HTR-8/SVneo (cell line): ENCODE data around the gene FAM47E.
"Not testable (repeated sequence)": the region's sequence is repeated elsewhere in the genome, so short reads cannot be mapped to it uniquely, and the experiment has no call there.

Experiments
- DNase-seq: peaks from one replicate; pipeline ENCODE4 v3.0.0; 2011; ENCODE audit warnings: low spot score, mixed read lengths; ENCODE audit not compliant: insufficient read length
- FAIRE-seq: peaks from 2 replicates; lab custom pipeline; 2011; peaks lifted over from hg19 to GRCh38; lab: Jason Lieb, UNC

Gene FAM47E

DNA sequence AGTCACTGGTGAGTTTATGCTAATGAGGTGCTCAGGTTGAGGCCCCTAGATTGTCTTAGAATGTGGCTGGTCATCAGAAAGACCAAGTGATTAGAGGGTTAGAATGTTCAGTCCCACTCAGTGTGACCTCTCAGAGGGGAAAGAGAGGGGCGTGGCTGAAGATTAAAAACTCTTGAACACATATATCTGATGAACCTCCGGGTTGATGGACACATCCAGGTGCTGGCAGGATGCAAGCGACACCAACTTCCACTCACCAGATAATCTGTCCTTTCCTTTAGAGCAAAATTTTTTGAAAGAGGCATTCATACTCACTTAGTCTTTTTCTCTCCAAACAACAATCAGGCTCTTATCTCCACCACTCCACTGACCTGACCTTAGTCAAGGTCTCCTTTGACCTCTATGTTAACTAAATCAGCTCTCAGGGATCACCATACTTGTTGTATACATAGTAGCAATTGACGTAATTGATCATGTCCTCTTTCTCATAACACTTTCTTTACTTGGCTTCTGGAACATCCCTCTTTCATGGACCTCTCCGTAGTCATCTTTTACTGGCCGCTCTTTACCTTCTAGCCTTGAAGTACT is 14.2 kb downstream of the FAM47E start:
- no peak for FAIRE-seq

DNA sequence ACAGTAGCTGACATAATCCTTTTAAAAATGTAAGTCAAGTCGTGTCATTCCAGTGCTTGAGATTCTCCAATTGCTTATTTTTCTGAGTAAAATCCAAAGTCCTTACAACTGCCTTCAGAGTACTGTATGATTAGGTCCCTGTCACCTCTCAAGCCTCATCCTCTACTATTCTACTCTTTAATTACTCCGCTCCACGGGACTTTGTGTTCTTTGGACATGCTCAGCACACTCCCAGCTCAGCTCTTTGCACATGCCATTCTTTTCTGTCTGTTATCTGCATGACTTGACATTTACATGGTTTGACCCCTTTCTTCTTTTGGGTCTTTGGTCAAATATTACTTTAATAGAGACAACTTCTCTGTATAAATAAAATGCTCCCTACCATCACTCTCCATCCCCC is 15.1 kb downstream of the FAM47E start:
- no peak for FAIRE-seq
- DNase-seq: no peak

More for the DNA sequence above, 14.2 kb downstream of the FAM47E start:
- DNase-seq: no peak

DNA sequence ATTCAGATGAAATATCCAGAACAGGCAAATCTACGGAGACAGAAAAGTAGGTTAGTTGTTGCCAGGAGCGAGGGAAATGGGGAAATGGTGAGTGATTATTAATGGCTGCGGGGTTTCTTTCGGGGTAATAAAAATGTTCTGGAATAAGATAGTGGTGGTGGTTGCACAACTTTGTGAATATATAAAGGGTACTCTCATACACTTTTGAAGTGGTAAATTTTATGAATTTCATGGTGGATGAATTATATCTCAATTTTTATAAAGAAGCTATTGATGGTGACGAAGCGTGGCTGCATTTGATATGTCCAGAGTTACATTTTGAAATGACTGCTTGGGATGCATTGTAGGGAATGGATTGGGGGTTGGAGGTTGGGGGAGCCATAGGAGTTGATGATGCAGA is 16.3 kb downstream of the FAM47E start:
- FAIRE-seq: no peak

DNA sequence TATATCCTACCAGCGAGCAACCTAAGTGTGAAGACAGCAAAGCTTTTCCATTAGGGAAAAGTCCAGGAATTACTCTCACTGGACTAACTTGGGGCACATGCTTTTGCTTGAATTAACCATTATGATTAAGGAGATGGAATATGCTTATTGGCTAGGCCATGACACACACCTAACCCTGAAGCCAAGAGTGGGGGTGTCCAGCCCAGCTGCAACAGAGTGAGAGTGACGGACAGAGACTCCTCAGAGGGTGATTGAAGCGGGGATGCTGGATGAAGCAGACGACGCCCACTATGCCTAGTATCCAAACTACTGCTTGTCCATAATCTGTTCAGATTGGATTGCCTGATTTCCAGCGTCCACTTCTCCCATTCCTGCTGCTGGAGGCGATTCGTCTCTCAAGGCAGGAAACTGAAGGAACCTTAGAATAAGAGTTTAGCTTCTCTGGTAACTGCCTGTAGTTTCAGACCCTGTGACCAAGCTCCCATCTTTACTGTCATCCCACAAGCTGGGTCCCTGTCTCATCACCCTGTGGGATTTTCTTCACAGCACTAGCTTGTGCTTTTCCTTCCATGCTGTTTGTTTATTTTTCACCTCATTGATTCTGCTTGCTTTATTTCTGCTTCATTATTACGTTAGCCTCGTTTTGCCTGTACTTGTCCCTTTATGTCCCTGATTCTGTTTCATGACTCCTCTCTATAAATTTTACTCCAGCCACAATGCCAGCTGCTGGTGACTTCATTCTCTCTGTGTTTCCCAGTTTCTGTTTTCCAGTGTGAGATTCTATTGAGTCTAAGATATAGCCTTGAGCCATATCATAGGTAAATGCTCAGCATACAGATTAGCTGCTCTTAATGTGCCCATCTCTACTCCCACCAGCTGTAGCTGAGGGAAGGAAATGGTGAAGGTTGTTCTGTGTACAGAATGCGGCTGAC is 19.0 kb downstream of the FAM47E start:
- FAIRE-seq (no peak), DNase-seq (no peak)

More for the DNA sequence above, 16.3 kb downstream of the FAM47E start:
- no peak for DNase-seq

DNA sequence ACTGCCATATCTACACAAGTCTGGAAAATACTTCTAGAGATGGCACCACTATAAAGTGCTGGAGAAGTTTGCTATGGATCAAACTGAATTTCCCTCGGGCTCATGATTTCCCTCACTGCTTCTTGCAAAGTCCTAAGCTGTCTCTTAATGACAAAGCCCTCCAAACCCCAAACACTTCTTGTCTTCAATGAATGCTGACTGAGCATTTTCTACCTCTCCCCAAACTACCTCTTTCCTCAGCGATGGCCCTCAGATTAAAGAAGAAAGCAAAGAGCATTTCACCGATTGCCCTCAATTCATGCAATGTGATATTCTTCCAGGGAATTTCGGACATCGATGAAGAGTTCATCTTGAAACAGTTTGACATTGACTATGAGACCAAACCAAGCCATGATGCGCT is 19.7 kb downstream of the FAM47E start:
- DNase-seq: no peak
- no peak for FAIRE-seq

DNA sequence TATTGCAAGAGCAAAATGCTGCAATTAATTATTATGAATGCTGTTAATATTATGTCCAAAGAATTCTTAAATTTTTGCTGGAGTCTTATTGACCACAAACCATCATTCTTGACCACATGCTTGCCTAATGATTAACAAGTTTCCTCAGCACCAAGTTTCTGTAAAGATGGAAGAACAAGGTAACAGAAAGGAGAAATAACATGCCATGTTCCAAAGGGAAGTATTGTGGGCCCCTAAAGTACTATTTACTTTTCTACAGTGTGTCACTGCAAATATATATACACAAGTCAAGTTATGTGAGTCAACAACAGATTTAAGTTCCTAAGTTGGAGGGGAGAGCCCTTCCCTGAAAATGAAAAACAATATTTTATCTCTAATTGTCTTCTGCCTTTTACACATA is 20.6 kb downstream of the FAM47E start:
- no peak for FAIRE-seq
- DNase-seq: no peak

DNA sequence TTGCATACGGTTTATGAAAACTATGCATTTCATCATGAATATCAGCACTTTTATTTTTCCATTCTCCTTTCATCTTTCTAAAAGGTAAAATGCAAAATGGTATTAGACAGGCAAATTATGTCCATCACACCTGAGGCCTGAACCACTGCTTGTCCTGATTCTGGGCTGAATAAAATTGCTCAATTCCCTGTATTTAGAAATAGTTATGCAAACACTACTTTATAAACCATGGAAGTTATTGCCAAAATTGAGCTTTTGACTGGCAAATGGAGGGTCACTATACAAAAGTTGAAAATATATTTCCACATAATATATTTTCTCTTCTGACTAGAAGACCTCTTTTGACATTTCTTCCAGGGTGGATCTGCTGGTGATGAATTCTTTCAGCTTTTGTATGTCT is 21.1 kb downstream of the FAM47E start:
- FAIRE-seq: no peak

DNA sequence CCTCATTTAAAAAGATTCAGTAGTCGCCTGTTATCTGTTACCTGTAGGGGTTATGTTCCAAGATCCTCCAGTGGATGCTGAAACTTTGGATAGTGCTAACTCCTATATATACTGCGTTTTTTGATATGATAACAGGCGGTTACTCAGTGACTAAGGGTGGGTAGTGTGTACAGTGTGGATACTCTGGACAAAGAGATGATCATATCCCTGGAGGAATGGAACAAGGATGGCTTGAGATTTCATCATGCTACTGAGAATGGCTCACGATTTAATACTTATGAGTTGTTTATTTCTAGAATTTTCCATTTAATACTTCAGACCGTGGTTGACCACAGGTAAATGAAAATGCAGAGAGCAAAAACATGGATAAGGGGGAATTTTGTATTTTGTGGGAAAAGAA is 21.5 kb downstream of the FAM47E start:
- DNase-seq (no peak), FAIRE-seq (no peak)

More for the DNA sequence above, 21.1 kb downstream of the FAM47E start:
- DNase-seq: no peak

DNA sequence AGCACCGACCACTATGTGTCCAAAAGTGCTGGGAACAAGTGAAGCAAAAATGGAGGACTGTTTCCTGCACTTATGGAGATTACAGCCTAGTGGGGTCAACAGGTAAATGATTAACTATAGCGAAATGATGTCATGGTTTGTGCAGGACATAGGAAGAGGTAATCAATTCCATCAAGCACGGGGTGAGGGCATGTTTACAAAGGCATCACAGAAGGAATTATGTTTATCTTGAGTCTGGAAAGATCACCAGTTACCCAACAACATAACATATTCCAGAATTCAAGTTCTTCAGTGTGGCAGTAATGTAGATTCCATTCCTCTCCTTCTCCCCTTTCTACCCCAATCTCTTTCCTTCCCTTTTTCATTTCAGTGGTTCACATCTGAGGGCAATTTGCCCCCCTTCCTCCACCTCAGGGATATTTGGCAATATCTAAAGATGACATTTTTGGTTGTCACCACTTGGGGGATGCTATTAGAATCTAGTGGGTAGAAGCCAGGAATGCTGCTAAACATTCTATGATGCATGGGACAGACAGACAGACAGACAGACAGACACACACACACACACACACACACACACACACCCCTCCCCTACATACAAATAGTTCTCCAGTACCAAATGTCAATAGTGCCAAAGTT is 24.1 kb downstream of the FAM47E start:
- FAIRE-seq (no peak), DNase-seq (no peak)

DNA sequence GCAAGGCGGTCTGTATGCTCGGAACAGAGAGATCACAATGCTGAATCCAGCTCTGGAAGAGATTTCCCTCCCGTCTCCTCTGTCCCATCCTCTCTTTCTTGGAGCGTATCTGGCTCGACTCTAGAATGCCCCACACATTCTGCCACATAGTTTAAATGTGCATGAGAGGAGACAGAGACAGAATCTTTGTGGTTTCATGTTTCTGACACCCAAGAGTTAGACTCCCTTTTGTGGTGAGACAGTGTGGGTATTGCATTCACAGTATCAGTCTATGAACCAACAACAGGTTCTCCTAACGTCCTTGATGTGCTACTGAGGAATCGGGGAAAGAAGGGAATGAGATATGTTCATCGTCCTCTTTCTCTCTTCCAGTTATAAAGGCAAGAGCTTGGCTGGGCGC is 25.3 kb downstream of the FAM47E start:
- no peak for FAIRE-seq
- DNase-seq: no peak

DNA sequence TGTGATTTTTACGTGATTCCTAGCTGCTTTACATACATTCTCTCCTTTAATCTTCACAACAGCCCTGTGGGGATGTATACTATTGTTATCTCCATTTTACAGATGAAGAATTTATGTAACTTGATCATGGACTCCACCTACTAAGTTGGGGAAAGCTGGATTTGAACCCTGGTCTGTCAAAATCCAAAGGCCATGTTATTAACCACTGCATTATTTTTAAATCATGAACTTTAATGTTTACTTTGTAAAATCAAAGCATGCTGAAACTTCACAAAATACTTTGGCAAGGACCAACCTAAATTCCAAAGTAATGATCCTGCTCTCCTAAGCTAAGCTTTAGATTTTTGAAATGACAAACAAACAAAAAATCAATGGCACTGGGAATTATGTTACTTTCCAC is 26.1 kb downstream of the FAM47E start:
- DNase-seq (no peak), FAIRE-seq (no peak)

DNA sequence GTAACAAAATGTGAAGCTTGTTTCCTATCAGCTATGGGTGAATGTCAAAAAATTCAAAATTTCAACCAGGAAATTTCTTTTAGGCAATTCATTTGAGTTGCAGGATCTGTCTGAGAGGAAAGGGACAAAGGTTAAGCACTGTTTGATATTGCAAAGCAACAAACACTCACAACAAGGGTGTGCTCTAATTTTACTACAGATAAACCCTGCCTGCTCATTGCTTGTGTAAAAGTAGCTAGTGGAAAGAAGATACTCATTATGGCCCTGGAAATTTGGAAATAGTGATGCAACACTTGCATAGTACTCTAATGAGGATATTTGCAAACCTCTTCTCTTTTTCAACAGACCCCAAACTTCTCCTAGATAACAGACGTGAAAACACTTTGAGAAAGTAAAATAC is 27.1 kb downstream of the FAM47E start:
- FAIRE-seq: no peak

DNA sequence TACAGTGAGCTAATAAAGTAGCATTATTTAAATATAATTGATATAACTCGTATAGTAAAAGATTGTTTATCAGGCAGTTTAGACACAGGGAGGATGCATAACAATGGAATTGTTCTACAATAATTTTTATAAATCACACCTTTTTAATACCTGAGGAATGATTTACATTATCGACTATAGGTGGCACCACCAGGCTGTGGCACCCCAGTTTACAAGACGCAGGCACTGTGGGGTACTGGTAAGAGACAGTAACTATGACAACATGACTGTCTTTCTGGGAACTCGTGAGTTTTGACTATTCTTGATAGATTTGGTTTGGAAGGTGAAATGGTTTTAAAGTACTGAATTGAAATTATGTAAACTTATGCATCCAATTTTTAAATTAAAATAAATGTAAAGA is 27.9 kb downstream of the FAM47E start:
- no peak for DNase-seq
- FAIRE-seq: no peak

More for the DNA sequence above, 27.1 kb downstream of the FAM47E start:
- no peak for DNase-seq

DNA sequence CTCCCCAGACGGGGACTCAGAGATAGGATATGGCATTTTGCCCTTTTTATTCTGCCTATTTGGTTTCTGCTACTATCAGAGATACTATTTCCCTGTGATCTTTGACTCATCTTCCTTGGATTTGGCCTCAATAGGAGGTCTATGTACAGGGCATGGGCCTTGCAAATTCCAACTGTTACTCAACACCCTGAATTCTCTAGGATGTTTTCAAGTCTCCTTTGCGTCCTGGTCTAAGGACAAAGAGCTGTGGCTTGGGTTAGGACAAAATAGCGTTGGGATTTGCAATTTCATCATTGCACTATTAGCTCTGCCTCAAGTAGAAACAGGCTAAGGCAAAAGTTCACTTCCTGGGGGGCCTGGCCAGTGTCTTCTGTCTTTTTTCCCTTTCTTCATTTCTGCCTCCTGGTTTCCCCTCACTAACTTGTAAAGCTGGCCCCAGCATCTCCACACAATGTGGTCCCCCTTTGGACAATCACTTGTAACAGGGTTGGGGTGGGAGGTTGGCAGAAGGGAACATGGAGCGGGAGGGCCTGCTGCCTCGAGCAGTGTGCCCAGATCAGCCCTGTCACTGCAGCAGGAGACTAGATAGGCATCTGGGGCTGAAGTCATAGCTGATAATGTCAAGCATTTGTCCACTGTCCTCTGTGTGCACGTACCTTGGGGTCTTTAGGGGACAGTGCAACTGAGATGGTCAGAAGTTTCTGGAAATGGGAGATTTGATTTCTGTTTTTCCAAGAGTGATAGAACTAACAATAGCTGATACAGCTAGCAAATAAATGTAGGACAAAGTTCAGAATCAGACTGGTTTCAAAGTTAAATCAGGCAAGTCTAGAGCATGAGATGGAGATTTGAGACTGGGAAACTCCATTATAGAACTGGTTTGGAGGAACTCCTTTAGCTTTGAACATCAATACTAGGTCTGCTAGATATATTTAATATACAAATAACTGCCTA is 29.2 kb downstream of the FAM47E start:
- FAIRE-seq: no peak
- DNase-seq: no peak

DNA sequence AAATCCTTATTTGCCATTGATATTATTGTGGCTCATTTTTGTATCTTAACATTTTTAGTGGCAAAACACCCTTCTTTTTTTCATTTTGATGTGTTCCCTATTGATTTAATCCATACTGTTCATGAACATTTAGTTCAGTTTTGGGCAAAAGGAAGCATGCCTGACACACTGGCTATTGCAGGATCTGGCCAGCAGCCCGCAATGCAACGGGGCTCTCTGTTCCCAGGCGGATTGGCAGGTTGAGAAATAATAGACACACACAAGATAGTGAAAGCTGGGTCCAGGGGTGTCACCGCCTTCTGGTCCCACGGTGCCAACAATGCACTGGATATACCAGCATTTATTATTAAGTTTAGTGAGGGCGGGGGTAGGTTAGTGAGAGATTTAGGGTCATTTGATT is 30.1 kb downstream of the FAM47E start:
- FAIRE-seq, DNase-seq: not testable (repeated sequence)

DNA sequence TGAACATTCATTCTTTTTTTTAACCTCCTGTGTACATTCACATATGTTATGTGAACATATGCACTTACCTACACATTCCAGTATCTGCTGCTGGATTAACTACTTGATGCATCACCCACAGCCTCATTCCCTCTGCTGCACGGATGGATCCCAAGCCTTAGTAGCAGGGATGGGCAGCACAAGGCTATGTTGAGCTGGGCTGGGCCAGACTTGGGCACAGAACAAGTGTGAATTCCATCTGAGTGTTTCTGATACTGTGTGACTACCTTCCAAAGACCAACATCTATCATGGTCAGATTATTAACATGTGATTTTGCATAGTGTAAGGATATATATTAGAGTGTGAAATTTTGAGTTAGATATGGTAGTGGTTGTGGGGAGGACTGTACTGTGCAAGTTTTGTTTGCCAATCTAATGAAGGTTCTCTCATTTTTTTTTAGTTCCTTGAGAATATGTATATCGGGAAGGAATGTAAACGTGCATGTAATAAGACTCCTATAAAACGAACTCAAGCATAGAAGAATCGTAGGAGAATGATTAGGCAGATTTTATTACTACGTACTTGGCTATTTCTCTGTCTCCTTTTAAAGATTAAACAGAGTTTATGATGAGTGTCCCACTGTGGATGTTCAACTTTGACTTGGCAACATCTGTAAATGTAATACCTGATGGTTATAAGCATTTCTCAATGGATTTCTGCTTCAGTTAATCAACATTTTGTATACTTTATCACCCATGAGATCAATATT is 31.6 kb downstream of the FAM47E start:
- DNase-seq: no peak
- no peak for FAIRE-seq

DNA sequence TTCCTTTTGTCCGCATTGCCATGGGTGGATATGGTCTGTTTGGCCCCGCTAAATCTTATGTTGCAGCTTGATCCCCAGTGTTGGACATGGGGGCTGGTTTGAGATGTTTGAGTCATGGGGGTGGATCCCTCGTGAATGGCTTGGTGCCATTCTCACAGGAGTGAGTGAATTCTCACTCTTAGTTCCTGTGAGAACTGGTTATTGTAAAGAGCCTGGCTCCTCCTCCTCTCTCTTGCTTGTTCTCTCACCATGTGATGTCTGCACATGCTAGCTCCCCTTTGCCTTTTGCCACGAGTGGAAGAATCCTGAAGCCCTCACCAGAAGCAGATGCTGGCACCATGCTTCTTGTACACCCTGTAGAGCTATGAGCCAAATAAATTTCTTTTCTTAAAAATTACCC is 32.4 kb downstream of the FAM47E start:
- DNase-seq (no peak), FAIRE-seq (no peak)

DNA sequence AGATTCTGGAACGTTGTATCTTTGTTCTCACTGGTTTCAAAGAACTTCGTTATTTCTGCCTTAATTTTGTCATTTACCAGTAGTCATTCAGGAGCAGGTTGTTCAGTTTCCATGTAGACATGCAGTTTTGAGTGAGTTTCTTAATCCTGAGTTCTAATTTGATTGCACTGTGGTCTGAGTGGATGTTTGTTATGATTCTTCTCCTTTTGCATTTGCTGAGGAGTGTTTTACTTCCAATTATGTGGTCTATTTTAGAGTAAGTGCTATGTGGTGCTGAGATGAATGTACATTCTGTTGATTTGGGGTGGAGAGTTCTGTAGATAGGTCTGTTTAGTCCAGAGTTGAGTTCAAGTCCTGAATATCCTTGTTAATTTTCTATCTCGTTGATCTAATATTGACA is 36.3 kb downstream of the FAM47E start:
- not testable (repeated sequence) for DNase-seq

DNA sequence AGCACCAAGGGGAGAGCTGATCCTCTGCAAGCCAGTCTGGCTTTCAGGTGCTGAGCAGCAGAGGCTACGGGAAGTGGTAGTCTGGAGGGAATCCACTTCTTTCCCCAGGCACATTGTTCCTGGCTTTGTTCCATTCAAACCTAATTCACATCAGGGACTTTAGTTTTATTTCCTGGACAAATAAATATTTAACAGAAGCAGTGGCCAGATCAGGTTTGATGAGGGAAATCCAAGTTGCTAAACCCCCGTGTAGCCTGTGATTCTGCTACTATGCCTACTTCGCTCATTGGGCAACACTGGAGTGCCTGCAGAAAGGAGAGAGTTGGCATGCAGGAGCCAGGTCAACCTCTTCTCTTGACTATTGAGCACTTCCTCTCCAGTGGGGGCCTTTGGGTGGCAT is 41.2 kb downstream of the FAM47E start:
- no peak for DNase-seq
- FAIRE-seq: no peak

More for the DNA sequence above, 36.3 kb downstream of the FAM47E start:
- FAIRE-seq: not testable (repeated sequence)
